ENCODE data around the gene SPSB3.

Gene SPSB3

DNA sequence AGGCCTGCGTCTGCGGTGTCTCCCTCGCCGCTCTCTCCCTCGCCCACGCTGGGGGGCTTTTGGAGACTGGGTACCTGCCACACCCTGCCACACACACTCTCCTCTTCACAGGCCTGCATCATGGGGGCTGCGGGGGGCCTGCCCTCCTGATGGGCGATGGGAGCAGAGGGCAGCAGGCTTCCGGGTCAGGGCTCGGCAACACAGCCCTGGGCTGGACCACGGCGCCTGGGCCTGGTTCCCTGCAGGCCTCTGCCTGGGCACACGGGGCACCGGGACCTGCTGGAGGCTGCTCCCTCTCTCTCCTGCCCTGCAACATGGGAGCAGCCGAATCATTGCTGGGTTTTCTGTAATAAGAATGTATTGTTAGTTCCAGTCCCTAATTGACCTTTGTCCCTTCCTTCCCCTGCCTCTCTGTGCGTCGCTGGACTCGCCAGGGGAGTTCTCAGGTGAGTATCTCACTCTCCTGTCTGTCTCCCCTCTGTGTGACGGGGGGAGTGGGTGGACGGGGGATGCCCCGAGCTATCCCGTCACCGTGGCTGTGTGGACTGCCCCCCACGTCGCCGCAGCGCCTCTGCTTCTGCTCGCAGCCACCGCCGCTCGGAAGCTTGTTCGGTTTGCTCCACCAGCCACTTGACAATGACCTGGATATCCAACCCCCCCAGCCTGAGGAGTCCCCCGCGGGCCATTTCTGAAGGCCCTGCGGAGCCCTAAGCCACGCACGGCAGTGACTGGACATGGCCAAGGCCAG, 24.5 kb downstream of the SPSB3 start:
- Histone ChIP-seq H3K4me1 (no peaks in the 10 kb centered on the region), H3K4me3 (no peak overlapping the region), H3K27ac (no peak overlapping the region), H3K9me3 (no peaks in the 10 kb centered on the region), H3K36me3 (peaks cover 41 to 81% (median 60%) of the 10 kb centered on the region in 3 donors), H3K27me3 (no peaks in the 10 kb centered on the region)
- intact Hi-C loops (cut with DNase I; ENCODE audit: low total_unique reads) = no loop called here
- DNase-seq = no peak
- TF ChIP-seq, protein P1, sequence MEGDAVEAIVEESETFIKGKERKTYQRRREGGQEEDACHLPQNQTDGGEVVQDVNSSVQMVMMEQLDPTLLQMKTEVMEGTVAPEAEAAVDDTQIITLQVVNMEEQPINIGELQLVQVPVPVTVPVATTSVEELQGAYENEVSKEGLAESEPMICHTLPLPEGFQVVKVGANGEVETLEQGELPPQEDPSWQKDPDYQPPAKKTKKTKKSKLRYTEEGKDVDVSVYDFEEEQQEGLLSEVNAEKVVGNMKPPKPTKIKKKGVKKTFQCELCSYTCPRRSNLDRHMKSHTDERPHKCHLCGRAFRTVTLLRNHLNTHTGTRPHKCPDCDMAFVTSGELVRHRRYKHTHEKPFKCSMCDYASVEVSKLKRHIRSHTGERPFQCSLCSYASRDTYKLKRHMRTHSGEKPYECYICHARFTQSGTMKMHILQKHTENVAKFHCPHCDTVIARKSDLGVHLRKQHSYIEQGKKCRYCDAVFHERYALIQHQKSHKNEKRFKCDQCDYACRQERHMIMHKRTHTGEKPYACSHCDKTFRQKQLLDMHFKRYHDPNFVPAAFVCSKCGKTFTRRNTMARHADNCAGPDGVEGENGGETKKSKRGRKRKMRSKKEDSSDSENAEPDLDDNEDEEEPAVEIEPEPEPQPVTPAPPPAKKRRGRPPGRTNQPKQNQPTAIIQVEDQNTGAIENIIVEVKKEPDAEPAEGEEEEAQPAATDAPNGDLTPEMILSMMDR (IDR thresholded peaks at IDR 0.05) = no peak

DNA sequence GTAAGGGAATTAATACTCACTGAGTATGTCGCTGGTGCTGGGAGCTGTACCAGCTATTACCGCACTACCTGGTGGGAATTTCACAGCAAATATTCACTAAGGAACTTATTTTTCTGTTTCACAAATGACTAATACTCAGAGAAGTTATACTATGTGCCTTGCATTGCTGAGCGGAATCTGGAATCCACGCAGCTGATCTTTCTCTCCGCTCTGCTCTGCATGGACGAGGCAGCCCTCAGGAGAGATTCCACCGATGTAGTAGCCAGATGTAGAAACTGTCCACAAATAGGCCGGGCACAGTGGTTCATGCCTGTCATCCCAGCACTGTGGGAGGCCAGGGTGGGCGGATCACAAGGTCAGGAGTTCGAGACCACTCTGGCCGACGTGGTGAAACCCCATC, 28.2 kb downstream of the SPSB3 start:
- Histone ChIP-seq H3K36me3 (peaks cover 39 to 79% (median 53%) of the 10 kb centered on the region in 3 donors), H3K4me3 (no peak overlapping the region), H3K4me1 (no peaks in the 10 kb centered on the region), H3K27me3 (no peaks in the 10 kb centered on the region), H3K9me3 (no peaks in the 10 kb centered on the region), H3K27ac (no peak overlapping the region)
- intact Hi-C loops (cut with DNase I; ENCODE audit: low total_unique reads) = no loop called here
- TF ChIP-seq, protein P1 (IDR thresholded peaks at IDR 0.05) = no peak
- DNase-seq = no peak

DNA sequence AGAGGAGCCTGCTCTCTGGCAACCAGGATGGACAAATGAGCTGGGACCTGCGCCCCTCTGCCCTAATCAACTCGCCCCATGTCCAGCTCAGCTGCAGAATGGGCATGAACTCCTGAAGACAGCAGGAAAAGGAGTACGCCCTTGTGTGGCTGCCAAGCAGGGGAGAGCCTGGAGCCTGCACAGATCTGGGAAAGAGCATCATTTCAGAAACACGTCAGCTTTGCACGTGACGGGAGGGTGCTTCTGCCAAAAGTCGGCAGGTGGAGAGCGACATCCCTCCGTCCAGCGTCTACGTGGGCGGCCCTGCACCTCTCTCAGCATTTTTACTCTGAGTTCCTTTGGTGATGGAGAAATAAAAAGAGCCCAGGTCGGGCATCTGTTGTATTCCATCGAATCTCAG, 29.5 kb downstream of the SPSB3 start:
- Histone ChIP-seq H3K36me3 (peaks cover 50 to 79% (median 57%) of the 10 kb centered on the region in 3 donors), H3K4me1 (no peaks in the 10 kb centered on the region), H3K9me3 (no peaks in the 10 kb centered on the region), H3K27me3 (no peaks in the 10 kb centered on the region), H3K27ac (no peak overlapping the region), H3K4me3 (no peak overlapping the region)
- intact Hi-C loops (cut with DNase I; ENCODE audit: low total_unique reads) = no loop called here
- DNase-seq = no peak
- TF ChIP-seq, protein P1 (IDR thresholded peaks at IDR 0.05) = no peak

DNA sequence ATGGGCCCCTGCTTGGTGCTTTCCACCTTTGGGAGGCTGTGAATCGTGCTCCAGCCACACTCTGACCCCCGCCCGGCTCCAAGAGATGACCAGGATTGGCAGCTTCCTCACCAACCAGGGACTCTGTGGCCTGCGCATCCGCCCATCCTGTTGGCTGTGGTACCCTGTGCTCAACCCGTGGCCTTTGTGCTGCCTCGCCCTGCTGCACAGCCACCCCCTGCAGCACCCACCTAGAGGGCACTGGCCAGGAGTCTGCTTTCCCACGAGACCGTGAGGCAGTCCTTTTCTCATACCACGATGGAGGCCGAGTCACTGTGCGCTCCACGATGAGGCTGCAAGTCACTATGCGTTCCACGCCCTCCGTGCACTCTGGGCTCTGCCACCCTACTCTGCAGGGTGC, 30.4 kb downstream of the SPSB3 start:
- Histone ChIP-seq H3K9me3 (no peaks in the 10 kb centered on the region), H3K4me3 (no peak overlapping the region), H3K27me3 (no peaks in the 10 kb centered on the region), H3K4me1 (no peaks in the 10 kb centered on the region), H3K36me3 (peaks cover 49 to 81% (median 57%) of the 10 kb centered on the region in 3 donors), H3K27ac (no peak overlapping the region)
- intact Hi-C loops (cut with DNase I; ENCODE audit: low total_unique reads) = no loop called here
- DNase-seq = no peak
- TF ChIP-seq, protein P1 (IDR thresholded peaks at IDR 0.05) = no peak

DNA sequence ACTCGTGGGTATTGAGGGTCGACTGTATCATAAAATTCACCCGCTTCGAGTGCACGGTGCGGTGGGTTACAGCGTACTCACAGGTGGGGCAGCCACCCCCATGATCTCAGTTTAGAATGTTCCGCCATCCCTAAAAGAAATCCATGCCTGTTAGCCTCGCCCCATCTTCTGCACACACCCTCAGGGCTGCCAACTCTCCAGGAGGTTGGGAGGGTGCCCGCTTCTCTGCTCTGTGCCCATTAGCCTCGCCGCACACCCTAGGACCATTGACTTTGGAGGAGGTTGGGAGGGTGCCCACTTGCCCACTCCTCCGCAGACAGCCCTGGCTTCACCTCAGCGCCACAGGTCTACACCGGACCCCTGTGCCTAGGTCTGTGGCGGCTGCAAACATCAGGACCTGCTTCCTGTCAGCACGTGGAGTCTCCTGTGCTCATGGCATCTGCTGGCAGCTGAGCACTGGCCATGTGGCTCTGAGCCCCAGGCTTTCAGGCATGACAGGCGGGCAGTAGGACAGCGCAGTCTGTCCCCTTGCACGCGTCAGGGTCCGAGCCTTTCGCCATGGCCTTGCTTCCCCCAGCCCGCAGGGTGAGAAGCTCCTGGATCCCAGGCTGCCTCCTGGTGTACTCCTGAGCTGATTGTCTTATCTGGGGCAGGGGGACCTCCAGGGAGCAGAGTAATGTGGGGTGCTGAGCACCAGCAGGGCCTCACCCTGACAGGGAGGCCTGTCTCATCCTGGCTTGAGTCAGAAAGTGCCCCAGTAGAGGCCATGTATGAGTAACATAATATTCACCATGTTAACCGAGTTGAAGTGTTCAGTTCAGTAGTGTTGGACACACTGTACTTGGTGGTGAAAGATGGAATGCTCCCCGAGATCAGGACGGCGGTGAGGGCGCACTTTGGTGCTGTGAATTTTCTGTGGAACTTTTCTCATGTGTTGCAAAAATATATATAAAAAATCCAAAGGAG, 32.9 kb downstream of the SPSB3 start:
- TF ChIP-seq, protein P1 (IDR thresholded peaks at IDR 0.05) = no peak
- DNase-seq = no peak
- Histone ChIP-seq H3K4me1 (no peaks in the 10 kb centered on the region), H3K27me3 (no peaks in the 10 kb centered on the region), H3K36me3 (peaks cover 45 to 94% (median 72%) of the 10 kb centered on the region in 3 donors), H3K9me3 (no peaks in the 10 kb centered on the region), H3K27ac (no peak overlapping the region), H3K4me3 (no peak overlapping the region)
- intact Hi-C loops (cut with DNase I; ENCODE audit: low total_unique reads) = no loop called here
